ENCODE data around the gene NR5A1.

Gene NR5A1

GRCh38 chr9:124457887-124458431, 49.2 kb downstream of the NR5A1 start:
- no peak for DNase-seq (ENCODE audit: low read depth in 2 of 2)

GRCh38 chr9:124457079-124457886, 49.9 kb downstream of the NR5A1 start:
- no peak for DNase-seq (ENCODE audit: low read depth in 2 of 2)

- DNase-seq (ENCODE audit: low read depth in 2 of 2) = no peak
Observed at GRCh38 chr9:124456341-124457078, 50.7 kb downstream of the NR5A1 start.

- DNase-seq (ENCODE audit: low read depth in 2 of 2) = no peak
Observed at GRCh38 chr9:124455820-124456219, 51.4 kb downstream of the NR5A1 start.

- DNase-seq (ENCODE audit: low read depth in 2 of 2) = no peak
Observed at GRCh38 chr9:124454791-124455443, 52.3 kb downstream of the NR5A1 start.

GRCh38 chr9:124454296-124454695, 52.9 kb downstream of the NR5A1 start:
- DNase-seq (ENCODE audit: low read depth in 2 of 2) = no peak

GRCh38 chr9:124453586-124454191, 53.5 kb downstream of the NR5A1 start:
- DNase-seq (ENCODE audit: low read depth in 2 of 2) = no peak

GRCh38 chr9:124452841-124453585, 54.2 kb downstream of the NR5A1 start:
- no peak for DNase-seq (ENCODE audit: low read depth in 2 of 2)

- DNase-seq (ENCODE audit: low read depth in 2 of 2) = no peak
Observed at GRCh38 chr9:124452326-124452725, 54.9 kb downstream of the NR5A1 start.

GRCh38 chr9:124450931-124451661, 56.1 kb downstream of the NR5A1 start:
- no peak for DNase-seq (ENCODE audit: low read depth in 2 of 2)

GRCh38 chr9:124450241-124450924, 56.8 kb downstream of the NR5A1 start, which contains the start of gene ADGRD2:
Gene ADGRD2 (plus strand): TSS chr9:124450451. CDS start chr9:124451667, 1,216 bp downstream.
- DNase-seq (ENCODE audit: low read depth in 2 of 2) = no peak

GRCh38 chr9:124449381-124450151, 57.6 kb downstream of the NR5A1 start:
- DNase-seq (ENCODE audit: low read depth in 2 of 2) = no peak

- no peak for DNase-seq (ENCODE audit: low read depth in 2 of 2)
Observed at GRCh38 chr9:124448019-124448418, 59.2 kb downstream of the NR5A1 start.

- DNase-seq (ENCODE audit: low read depth in 2 of 2) = no peak
Observed at GRCh38 chr9:124447297-124447661, 59.9 kb downstream of the NR5A1 start.

GRCh38 chr9:124444166-124444565, 63.0 kb downstream of the NR5A1 start:
- no peak for DNase-seq (ENCODE audit: low read depth in 2 of 2)

- DNase-seq (ENCODE audit: low read depth in 2 of 2) = no peak
Observed at GRCh38 chr9:124443625-124444024, 63.6 kb downstream of the NR5A1 start.

- no peak for DNase-seq (ENCODE audit: low read depth in 2 of 2)
Observed at GRCh38 chr9:124442826-124443225, 64.4 kb downstream of the NR5A1 start.

- DNase-seq (ENCODE audit: low read depth in 2 of 2) = no peak
Observed at GRCh38 chr9:124442379-124442778, 64.8 kb downstream of the NR5A1 start.

GRCh38 chr9:124441291-124441690, 65.9 kb downstream of the NR5A1 start:
- no peak for DNase-seq (ENCODE audit: low read depth in 2 of 2)
